GM21367 (cell line): ENCODE data around the gene CENPO.
"Not testable (repeated sequence)": the region's sequence is repeated elsewhere in the genome, so short reads cannot be mapped to it uniquely, and the experiment has no call there.

Experiments
- ATAC-seq: cut with Tn5 transposase; IDR thresholded peaks from one replicate; pipeline ENCODE4 v1.9.1; 2021; ENCODE audit not compliant: unreplicated experiment

Gene CENPO

GRCh38 chr2:24787532-24787931 lies 5.7 kb upstream of the CENPO start:
- no peak for ATAC-seq

- no peak for ATAC-seq
Observed at GRCh38 chr2:24788816-24789215, 4.4 kb upstream of the CENPO start.

GRCh38 chr2:24791452-24791851 lies 1.8 kb upstream of the CENPO start:
- no peak for ATAC-seq

- ATAC-seq = no peak
Observed at GRCh38 chr2:24792542-24792873, 717 bp upstream of the CENPO start.

- no peak for ATAC-seq
Observed at GRCh38 chr2:24793761-24794435, 673 bp downstream of the CENPO start.

GRCh38 chr2:24797644-24798043 lies 4.4 kb downstream of the CENPO start:
- ATAC-seq = no peak

GRCh38 chr2:24800487-24800886 lies 7.3 kb downstream of the CENPO start:
- not testable (repeated sequence) for ATAC-seq

- not testable (repeated sequence) for ATAC-seq
Observed at GRCh38 chr2:24805811-24806660, 12.8 kb downstream of the CENPO start.

GRCh38 chr2:24806661-24807036 lies 13.4 kb downstream of the CENPO start:
- ATAC-seq = no peak

GRCh38 chr2:24809316-24810007 lies 16.2 kb downstream of the CENPO start:
- no peak for ATAC-seq

- no peak for ATAC-seq
Observed at GRCh38 chr2:24813691-24814137, 20.5 kb downstream of the CENPO start.

- ATAC-seq = no peak
Observed at GRCh38 chr2:24814516-24814915, 21.3 kb downstream of the CENPO start.

GRCh38 chr2:24815171-24815570 lies 21.9 kb downstream of the CENPO start:
- no peak for ATAC-seq

- no peak for ATAC-seq
Observed at GRCh38 chr2:24816404-24816803, 23.2 kb downstream of the CENPO start.

- no peak for ATAC-seq
Observed at GRCh38 chr2:24816884-24817283, 23.7 kb downstream of the CENPO start.

- no peak for ATAC-seq
Observed at GRCh38 chr2:24818721-24819167, 25.5 kb downstream of the CENPO start.

GRCh38 chr2:24819442-24820174 lies 26.4 kb downstream of the CENPO start:
- no peak for ATAC-seq

GRCh38 chr2:24820175-24820513 lies 26.9 kb downstream of the CENPO start:
- ATAC-seq = no peak

- no peak for ATAC-seq
Observed at GRCh38 chr2:24820598-24821432, 27.6 kb downstream of the CENPO start.

GRCh38 chr2:24821433-24821891 lies 28.2 kb downstream of the CENPO start:
- ATAC-seq = no peak
